Colonic mucosa (tissue), 4 donors: ENCODE data around the gene INPP5A. TPM values are rescaled to one million over a fixed set of nuclear protein-coding genes. Genes with fewer than 3 reads are reported as not detected.

Source experiments
- DNase-seq: peaks from one replicate; pipeline ENCODE4 v3.0.0-alpha.2; 2020
- H3K27ac ChIP-seq: fragments of 200-600 bp; one replicate; pipeline ENCODE4 v1.8.0; 2021
- H3K27me3 ChIP-seq: fragments of 200-600 bp; one replicate; pipeline ENCODE4 v1.8.0; 2021
- H3K36me3 ChIP-seq: fragments of 200-600 bp; one replicate; pipeline ENCODE4 v1.8.0; 2021
- H3K4me1 ChIP-seq: fragments of 200-600 bp; one replicate; pipeline ENCODE4 v1.8.0; 2021; ENCODE audit warnings: mild to moderate bottlenecking
- H3K4me3 ChIP-seq: fragments of 200-600 bp; one replicate; pipeline ENCODE4 v1.8.0; 2021
- H3K9ac ChIP-seq, 2 donors: one replicate each; pipeline ENCODE4 v1.7.0; 2013; ENCODE audit warnings: control low read depth in 2 of 2, low read depth in 2 of 2, low read length in 2 of 2
- H3K9me3 ChIP-seq: fragments of 200-600 bp; one replicate; pipeline ENCODE4 v1.8.0; 2021
- intact Hi-C: fragments of 100-400 bp; cut with DNase I; formaldehyde crosslinking; loops from one replicate; pipeline ENCODE4 v1.14.1; 2022
- total RNA-seq, 2 donors: library from RNA; stranded (reverse); fragmentation: NEBNext Ultra II Directional in 1 of 2; extraction: Animal tissue kit (Norgen Biotek cat#: 25700) in 1 of 2; gene quantifications; one replicate each; pipeline ENCODE4 v1.2.1, GENCODE V29; 2021
- TF ChIP-seq, protein P1 (sequence below): fragments of 200-600 bp; IDR thresholded peaks from one replicate; pipeline ENCODE4 v1.8.0; 2022; ENCODE audit warnings: antibody characterized with exemption, mild to moderate bottlenecking
- donor health status: healthy.
- donor health status: DM: no; HTN: no; CAD: no.
- donor health status: DM: no; HTN: no; CAD: no.

INPP5A gene
- total RNA-seq, 2 donors from 2014 or later: 29.9 to 41.5 TPM

DNA sequence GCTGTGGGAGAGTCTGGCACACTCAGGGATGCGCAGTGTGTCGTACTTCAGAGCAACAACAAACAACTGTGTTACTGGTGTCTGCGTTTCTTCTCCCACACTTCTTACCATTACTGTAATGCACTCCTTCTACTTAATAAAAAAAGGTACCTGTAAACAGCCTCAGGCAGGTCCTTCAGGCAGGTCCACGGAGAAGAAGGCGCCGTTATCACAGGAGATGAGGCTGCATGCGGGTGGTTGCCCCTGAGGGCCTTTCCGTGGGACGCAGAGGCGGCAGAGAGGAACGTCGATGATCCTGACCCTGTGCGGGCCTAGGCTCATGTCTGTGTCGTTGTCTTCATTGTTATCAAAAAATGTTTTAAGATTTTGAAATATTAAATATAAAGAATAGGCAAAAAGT lies 219.0 kb downstream of the INPP5A start:
- intact Hi-C loops: no loop called here
- Histone ChIP-seq H3K9me3 (no peaks in the 10 kb centered on the region), H3K9ac (no peak overlapping the region), H3K27me3 (no peaks in the 10 kb centered on the region), H3K4me1 (no peaks in the 10 kb centered on the region), H3K27ac (no peak overlapping the region), H3K4me3 (no peak overlapping the region), H3K36me3 (no peaks in the 10 kb centered on the region)
- TF ChIP-seq, protein P1, sequence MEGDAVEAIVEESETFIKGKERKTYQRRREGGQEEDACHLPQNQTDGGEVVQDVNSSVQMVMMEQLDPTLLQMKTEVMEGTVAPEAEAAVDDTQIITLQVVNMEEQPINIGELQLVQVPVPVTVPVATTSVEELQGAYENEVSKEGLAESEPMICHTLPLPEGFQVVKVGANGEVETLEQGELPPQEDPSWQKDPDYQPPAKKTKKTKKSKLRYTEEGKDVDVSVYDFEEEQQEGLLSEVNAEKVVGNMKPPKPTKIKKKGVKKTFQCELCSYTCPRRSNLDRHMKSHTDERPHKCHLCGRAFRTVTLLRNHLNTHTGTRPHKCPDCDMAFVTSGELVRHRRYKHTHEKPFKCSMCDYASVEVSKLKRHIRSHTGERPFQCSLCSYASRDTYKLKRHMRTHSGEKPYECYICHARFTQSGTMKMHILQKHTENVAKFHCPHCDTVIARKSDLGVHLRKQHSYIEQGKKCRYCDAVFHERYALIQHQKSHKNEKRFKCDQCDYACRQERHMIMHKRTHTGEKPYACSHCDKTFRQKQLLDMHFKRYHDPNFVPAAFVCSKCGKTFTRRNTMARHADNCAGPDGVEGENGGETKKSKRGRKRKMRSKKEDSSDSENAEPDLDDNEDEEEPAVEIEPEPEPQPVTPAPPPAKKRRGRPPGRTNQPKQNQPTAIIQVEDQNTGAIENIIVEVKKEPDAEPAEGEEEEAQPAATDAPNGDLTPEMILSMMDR: no peak
- no peak for DNase-seq

DNA sequence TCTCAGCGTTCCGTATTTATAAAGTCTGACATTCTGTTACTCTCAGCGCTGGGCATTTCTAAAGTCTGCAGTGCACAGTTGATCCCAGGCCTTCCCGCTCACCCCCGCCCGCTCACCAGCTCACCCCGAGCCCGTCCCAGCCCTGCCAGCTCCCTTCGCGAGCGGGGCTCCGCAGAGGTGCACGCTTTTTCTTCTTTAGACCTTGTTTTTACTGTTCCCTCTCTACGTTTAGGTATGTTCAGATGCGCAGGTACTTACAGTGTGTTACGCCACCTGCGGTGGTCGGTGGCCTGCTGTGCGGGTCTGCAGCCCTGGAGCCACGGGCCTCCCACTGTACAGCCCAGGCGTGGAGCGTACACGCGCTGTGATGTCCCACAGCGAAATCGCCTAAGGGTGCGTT lies 219.6 kb downstream of the INPP5A start:
- no peak for DNase-seq
- no peaks in the 10 kb centered on the region for H3K27me3 ChIP-seq
- no peak overlapping the region for H3K27ac ChIP-seq
- TF ChIP-seq, protein P1: no peak
- H3K9ac ChIP-seq: no peak overlapping the region
- no peaks in the 10 kb centered on the region for H3K4me1 ChIP-seq
- intact Hi-C loops: no loop called here
- H3K36me3 ChIP-seq: no peaks in the 10 kb centered on the region
- no peak overlapping the region for H3K4me3 ChIP-seq
- no peaks in the 10 kb centered on the region for H3K9me3 ChIP-seq

DNA sequence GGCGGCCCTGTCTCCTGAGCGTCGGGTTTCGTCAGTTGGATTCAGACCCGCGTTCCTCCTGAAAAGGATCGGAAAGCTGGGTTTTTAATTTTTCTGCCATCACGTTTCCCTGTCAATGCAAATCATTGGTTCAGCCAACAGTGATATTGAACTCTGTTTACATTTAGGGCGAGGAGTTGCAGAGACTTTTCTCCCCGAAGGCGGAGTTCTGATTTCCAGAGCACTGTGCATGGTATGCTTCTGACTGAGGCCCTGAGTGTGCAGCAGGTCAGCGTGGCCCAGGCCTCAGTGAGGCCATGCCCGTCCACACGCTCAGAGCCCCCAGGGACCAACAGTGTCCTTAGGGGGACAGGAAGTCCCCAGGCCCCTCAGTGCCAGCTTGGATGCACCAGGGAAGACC lies 221.3 kb downstream of the INPP5A start:
- Histone ChIP-seq H3K4me1 (no peaks in the 10 kb centered on the region), H3K9ac (no peak overlapping the region), H3K4me3 (no peak overlapping the region), H3K27me3 (no peaks in the 10 kb centered on the region), H3K36me3 (no peaks in the 10 kb centered on the region), H3K27ac (no peak overlapping the region), H3K9me3 (no peaks in the 10 kb centered on the region)
- TF ChIP-seq, protein P1: no peak
- intact Hi-C loops: no loop called here
- DNase-seq: no peak

DNA sequence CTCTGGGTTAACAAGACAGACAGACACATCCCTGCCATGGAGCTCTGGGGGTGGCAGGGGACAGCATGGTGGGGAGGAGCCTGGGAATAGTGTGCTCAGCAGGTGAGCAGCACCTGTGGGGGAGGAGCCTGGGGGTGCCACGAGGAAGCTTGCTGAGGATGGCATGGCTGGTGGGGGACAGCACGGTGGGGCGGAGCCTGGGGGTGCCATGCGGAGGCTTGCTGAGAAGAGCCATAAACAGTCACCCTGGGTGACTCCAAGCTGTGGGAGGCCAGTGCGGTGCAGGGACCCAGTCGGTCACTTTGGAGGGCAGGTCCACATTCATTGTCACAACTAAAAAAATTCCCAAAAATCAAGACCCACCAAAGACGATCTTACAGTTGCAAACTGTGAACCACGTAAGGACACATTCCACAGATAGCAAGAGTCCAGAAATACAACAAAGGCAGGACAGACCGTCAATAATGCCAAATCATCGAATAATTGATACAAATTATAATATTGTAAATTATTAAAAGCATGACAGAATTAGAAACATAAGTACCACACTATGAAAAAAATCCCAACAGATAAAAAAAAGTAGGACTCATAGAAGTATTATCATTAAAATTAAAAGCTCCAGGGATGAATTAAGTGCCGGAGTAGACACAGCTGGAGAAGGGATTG lies 223.9 kb downstream of the INPP5A start:
- no peaks in the 10 kb centered on the region for H3K36me3 ChIP-seq
- no peak overlapping the region for H3K4me3 ChIP-seq
- no peaks in the 10 kb centered on the region for H3K4me1 ChIP-seq
- TF ChIP-seq, protein P1: no peak
- intact Hi-C loops: no loop called here
- no peak overlapping the region for H3K27ac ChIP-seq
- no peak overlapping the region for H3K9ac ChIP-seq
- no peak for DNase-seq
- no peaks in the 10 kb centered on the region for H3K27me3 ChIP-seq
- no peaks in the 10 kb centered on the region for H3K9me3 ChIP-seq

DNA sequence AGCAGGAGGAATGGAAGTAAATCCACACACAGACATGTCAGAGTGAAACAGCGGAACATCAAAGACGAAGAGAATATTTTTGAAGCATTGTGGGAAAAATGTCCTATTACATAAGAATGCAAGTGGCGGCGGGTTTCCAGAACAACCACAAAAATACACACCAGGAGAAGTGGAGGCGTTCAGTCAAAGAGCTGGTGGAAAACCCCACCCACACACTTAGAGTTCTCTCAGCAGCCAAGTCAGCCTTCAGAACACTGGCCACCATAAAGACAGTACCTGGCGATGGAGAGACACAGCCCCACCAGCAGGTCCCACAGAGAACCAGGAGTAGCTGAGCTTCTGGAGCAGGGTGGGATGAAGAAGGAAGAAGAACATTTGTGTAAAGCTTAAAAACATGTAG lies 224.7 kb downstream of the INPP5A start:
- no peak for DNase-seq
- no peak overlapping the region for H3K4me3 ChIP-seq
- H3K9ac ChIP-seq: no peak overlapping the region
- H3K27me3 ChIP-seq: no peaks in the 10 kb centered on the region
- no peaks in the 10 kb centered on the region for H3K9me3 ChIP-seq
- H3K27ac ChIP-seq: no peak overlapping the region
- intact Hi-C loops: no loop called here
- no peaks in the 10 kb centered on the region for H3K4me1 ChIP-seq
- TF ChIP-seq, protein P1: no peak
- H3K36me3 ChIP-seq: no peaks in the 10 kb centered on the region
